GM12874 (cell line): ENCODE measurements around the gene DNAJB12.

Source experiments
- TF ChIP-seq, protein P1 (sequence below): IDR thresholded peaks from 2 replicates; pipeline ENCODE4 v1.5.1; 2011; ENCODE audit warnings: low read depth, mild to moderate bottlenecking, control low read depth, low read length, moderate library complexity; ENCODE audit not compliant: insufficient read depth

DNAJB12 gene

DNA sequence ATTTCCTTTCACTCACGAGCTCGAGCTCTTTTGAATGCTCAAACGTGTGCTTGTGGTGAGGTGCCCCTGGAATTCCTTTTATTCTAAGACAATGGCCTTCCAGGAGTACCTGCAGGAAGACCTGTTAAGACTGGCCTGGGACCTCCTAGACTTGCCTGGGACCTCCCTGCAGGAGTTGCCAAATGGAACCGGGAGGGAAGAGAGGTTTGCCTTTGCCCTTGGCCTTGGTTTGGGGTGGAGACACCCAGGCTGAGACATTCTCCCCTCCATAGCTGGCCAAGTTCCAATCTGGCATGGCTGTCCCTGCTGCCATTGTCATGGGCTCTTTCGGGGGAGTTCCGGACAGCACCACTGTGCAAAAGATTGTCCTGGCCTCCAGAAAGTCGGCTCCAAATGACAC is 39.7 kb downstream of the DNAJB12 start:
- TF ChIP-seq, protein P1, sequence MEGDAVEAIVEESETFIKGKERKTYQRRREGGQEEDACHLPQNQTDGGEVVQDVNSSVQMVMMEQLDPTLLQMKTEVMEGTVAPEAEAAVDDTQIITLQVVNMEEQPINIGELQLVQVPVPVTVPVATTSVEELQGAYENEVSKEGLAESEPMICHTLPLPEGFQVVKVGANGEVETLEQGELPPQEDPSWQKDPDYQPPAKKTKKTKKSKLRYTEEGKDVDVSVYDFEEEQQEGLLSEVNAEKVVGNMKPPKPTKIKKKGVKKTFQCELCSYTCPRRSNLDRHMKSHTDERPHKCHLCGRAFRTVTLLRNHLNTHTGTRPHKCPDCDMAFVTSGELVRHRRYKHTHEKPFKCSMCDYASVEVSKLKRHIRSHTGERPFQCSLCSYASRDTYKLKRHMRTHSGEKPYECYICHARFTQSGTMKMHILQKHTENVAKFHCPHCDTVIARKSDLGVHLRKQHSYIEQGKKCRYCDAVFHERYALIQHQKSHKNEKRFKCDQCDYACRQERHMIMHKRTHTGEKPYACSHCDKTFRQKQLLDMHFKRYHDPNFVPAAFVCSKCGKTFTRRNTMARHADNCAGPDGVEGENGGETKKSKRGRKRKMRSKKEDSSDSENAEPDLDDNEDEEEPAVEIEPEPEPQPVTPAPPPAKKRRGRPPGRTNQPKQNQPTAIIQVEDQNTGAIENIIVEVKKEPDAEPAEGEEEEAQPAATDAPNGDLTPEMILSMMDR = no peak

DNA sequence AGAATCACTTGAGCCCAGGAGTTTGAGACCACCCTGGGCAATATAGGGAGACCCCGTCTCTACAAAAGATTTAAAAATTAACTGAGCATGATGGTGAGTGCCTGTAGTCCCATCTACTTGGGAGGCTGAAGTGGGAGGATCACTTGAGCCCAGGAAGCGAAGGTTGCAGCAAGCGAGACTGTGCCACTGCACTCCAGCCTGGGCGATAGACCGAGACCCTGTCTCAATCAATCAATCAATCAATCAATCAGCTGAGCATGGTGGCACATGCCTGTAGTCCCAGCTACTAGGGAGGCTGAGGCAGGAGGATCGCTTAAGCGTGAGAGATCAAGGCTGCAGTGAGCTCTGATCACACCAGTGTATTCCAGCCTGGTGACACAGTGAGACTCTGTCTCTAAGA is 40.5 kb downstream of the DNAJB12 start:
- TF ChIP-seq, protein P1 = no peak

DNA sequence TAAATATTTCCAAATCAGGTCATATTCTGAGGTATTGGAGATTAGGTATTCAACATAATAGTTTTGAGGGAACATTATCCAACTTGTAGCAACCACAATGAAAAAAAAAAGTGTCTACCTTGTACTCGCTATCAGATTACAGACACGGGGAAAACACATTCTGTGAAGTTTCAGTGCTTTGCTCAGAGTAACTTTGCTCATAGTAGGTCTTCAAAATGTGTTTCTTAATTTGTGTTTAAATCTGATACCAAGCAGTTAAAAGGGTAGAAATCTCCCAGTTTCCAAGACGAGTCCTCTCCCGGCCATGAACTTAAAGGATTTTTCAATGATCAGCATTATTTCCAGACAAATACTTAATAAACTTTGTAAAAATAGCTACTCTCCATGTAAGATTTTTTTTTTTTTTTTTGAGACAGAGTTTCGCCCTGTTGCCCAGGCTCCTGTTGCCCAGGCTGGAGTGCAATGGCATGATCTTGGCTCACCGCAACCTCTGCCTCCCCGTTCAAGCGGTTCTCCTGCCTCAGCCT is 41.8 kb downstream of the DNAJB12 start:
- TF ChIP-seq, protein P1 = no peak

DNA sequence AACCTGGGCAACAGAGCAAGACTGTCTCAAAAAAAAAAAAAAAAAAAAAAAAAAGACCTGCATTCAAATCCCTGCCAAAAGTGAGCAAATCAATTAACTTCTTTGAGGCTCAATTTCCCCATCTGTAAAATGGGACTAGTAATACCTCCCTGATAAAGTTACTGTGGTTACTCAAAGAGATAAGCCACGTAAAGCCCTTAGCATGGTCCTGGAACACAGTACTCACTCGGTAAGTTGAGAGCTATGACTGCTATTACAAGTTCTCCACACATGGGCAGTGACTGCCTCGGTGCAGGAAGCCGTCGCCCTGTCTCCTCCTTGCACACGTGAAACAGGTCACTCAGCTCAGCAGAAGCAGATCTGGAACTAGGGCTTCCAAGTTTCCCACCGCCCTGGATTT is 43.1 kb downstream of the DNAJB12 start:
- TF ChIP-seq, protein P1 = no peak

DNA sequence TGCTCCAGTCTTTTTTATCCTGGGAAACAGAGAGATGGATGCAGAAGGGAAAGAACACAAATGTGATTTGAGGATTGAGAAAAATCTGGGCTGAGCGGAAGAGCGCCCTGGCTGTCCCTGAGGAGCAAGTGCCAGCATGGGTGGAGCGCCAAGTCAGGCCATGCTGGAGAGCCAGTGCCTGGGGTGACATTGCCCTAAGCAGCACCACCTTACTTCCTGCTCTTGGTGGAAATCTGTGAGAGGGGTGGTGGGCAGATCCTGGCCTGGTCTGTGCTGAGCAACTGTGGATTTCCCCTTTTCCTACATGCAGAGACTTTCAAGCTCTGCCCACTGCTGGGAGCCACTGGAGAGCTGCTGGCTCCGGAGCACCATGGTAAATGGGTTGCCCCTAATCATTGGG is 44.1 kb downstream of the DNAJB12 start:
- TF ChIP-seq, protein P1 = no peak

DNA sequence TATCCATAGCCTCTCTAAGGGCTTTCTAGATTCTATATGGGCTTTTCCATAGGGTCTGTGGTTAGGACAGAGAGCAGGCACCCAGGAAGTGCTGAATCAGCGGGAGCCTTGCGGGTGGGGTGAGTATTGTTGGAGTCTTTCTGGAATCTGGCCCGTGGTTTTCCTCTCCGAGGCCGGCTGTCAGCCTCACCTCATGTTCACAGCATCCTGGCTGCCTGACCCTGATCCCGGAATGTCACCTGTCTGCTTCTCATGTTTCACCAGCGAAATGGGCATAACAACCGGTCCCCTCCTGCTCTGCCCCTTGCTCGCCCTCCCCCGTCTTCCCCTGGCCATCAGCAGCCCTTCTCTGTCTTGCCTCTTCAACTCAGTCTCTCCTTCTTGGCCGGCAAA is 44.5 kb downstream of the DNAJB12 start:
- TF ChIP-seq, protein P1 = no peak

DNA sequence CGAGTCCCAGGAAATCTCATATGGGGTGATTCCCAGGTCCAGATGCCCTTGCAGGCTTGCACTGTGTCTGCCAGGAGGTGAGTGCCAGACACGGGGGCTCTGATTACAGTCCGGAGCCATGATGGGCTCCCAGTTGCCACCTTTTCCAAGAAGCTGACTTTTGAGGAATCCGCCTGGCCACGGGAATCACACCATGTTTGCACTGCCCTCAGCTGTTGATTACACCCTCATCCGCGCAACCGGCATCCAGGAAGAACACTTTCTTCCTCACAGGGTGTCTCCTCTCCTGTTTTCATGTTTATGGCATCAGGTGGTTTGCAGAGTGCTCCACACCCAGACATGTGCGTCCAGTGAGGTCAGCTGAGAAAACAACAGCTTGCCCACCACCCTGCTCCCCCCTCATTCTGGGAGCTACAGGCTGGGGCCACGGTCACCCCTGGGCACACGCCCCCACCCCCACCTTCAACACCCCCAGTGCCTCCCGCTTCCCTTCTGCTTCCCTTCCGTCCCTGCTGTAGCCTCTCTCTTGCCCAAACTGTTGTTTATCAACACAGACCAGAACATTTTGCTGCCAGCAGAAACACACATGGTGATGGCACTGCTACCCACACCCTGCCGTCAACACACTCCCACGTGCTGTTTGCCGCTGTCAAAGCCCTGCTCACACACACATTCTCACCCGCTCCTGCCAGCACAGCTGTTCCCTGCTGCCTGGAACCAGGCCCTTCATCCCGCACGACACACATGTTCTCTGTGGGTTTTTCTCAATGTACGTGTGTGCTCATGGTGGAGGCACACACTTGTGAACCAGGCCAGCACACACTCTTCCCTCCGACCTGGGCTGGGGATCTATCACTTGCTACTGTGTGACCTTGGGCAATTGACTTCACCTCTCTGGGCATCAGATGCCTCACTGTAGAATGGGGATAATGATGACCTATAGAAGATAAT is 45.2 kb downstream of the DNAJB12 start:
- TF ChIP-seq, protein P1 = no peak
